Right lobe of liver (tissue), 6 donors: Measurements from ENCODE around the gene ZDHHC9. TPM values are rescaled to one million over a fixed set of nuclear protein-coding genes. Genes with fewer than 3 reads are reported as not detected.
"Not testable (repeated sequence)": the region's sequence is repeated elsewhere in the genome, so short reads cannot be mapped to it uniquely, and the experiment has no call there.

Experiments used
- ATAC-seq, 4 donors: fragments of 200-7000 bp; cut with Tn5 transposase; one replicate each; pipeline ENCODE4 v1.9.1; 2020; ENCODE audit warnings: mild to moderate bottlenecking in 4 of 4, moderate library complexity in 4 of 4
- DNase-seq, 3 donors: peaks; one replicate each; pipeline ENCODE4 v3.0.0-alpha.2; 2020
- H3K27ac ChIP-seq, 3 donors: fragments of 200-600 bp; one replicate each; pipeline ENCODE4 v1.8.0; 2022
- H3K27me3 ChIP-seq, 2 donors: fragments of 200-600 bp; one replicate each; pipeline ENCODE4 v1.8.0; 2022
- H3K36me3 ChIP-seq, 4 donors: fragments of 200-600 bp; sonication (generic) in 1 of 4; one replicate each; pipeline versions ENCODE4 v1.5.1 to v1.8.0; 2017 to 2022; ENCODE audit warnings: control low read depth in 1 of 4
- H3K4me1 ChIP-seq, 4 donors: fragments of 200-600 bp; sonication (generic) in 1 of 4; one replicate each; pipeline versions ENCODE4 v1.5.1 to v1.8.0; 2017 to 2022; ENCODE audit warnings: control low read depth in 1 of 4
- H3K4me3 ChIP-seq, 3 donors: fragments of 200-600 bp; one replicate each; pipeline ENCODE4 v1.8.0; 2022
- H3K9me3 ChIP-seq, 4 donors: fragments of 200-600 bp; sonication (generic) in 1 of 4; one replicate each; pipeline versions ENCODE4 v1.5.1 to v1.8.0; 2017 to 2022; ENCODE audit warnings: control low read depth in 1 of 4
- POLR2A ChIP-seq: fragments of 450-650 bp; IDR thresholded peaks from one replicate; pipeline ENCODE4 v1.6.1; 2017; ENCODE audit warnings: antibody characterized with exemption, mild to moderate bottlenecking
- WGBS: methylation state at CpG from one replicate; pipeline ENCODE4 v1.1.6; 2018; ENCODE audit warnings: low coverage, low lambda C conversion rate; ENCODE audit not compliant: insufficient coverage; ENCODE audit errors: missing lambda C conversion rate; 5-methylcytosine and 5-hydroxymethylcytosine counted together
- intact Hi-C, 2 donors: fragments of 100-400 bp; cut with DNase I; formaldehyde crosslinking; loops; one replicate each; pipeline versions ENCODE4 v1.11.2 to v1.14.1; 2022
- total RNA-seq, 6 experiments: library from RNA; depleted of rRNA in 2 of 6; stranded (reverse); fragments of >200 nt in 2 of 6; fragmentation: NEBNext Ultra II Directional in 3 of 6; extraction: Animal tissue kit (Norgen Biotek cat#: 25700) in 3 of 6; gene quantifications; one replicate each; pipeline versions ENCODE4 v1.1.0 to v1.2.4, GENCODE V29; 2016 to 2023
- TF ChIP-seq, protein P1 (sequence below), 4 donors: fragments of 200-600 bp in 3 of 4; fragments of 450-650 bp in 1 of 4; IDR thresholded peaks; one replicate each; pipeline versions ENCODE4 v1.5.1 to v1.8.0; 2016 to 2022; ENCODE audit warnings: antibody characterized with exemption in 4 of 4, mild to moderate bottlenecking in 2 of 4
- donor health status: DM: no; HTN: yes; CAD: no.
- donor health status: DM: no; HTN: no; CAD: no.
- donor health status: DM: no; HTN: no; CAD: no.
- donor health status: DM: no; HTN: yes; CAD: no.
- donor health status: DM: no; HTN: yes; CAD: no.

The ZDHHC9 gene
- total RNA-seq, 6 experiments from 2014 or later: 30.8 to 41.8 (median 33.6) TPM

GRCh38 chrX:129872524-129872923, 28.8 kb upstream of the ZDHHC9 start:
- H3K27ac ChIP-seq: no peak overlapping the region
- H3K4me3 ChIP-seq: no peak overlapping the region
- H3K27me3 ChIP-seq: no peaks in the 10 kb centered on the region
- WGBS: no CpG with 5 or more reads among the region's 2 CpGs
- DNase-seq (no peak), ATAC-seq (no peak)
- H3K4me1 ChIP-seq: no peaks in the 10 kb centered on the region
- intact Hi-C loops: no loop called here
- no peaks in the 10 kb centered on the region for H3K36me3 ChIP-seq
- TF ChIP-seq, protein P1, sequence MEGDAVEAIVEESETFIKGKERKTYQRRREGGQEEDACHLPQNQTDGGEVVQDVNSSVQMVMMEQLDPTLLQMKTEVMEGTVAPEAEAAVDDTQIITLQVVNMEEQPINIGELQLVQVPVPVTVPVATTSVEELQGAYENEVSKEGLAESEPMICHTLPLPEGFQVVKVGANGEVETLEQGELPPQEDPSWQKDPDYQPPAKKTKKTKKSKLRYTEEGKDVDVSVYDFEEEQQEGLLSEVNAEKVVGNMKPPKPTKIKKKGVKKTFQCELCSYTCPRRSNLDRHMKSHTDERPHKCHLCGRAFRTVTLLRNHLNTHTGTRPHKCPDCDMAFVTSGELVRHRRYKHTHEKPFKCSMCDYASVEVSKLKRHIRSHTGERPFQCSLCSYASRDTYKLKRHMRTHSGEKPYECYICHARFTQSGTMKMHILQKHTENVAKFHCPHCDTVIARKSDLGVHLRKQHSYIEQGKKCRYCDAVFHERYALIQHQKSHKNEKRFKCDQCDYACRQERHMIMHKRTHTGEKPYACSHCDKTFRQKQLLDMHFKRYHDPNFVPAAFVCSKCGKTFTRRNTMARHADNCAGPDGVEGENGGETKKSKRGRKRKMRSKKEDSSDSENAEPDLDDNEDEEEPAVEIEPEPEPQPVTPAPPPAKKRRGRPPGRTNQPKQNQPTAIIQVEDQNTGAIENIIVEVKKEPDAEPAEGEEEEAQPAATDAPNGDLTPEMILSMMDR (IDR thresholded peaks at IDR 0.05): no peak
- TF ChIP-seq POLR2A: no peak
- no peaks in the 10 kb centered on the region for H3K9me3 ChIP-seq

GRCh38 chrX:129866321-129866720, 22.6 kb upstream of the ZDHHC9 start:
- ATAC-seq, H3K4me1 ChIP-seq, intact Hi-C loops, H3K36me3 ChIP-seq, H3K27ac ChIP-seq, H3K27me3 ChIP-seq, H3K9me3 ChIP-seq, H3K4me3 ChIP-seq, DNase-seq: not testable (repeated sequence)
- 56% methylated on average over 3 of the region's 3 CpGs for WGBS

- intact Hi-C loops, H3K27me3 ChIP-seq, H3K4me3 ChIP-seq, H3K9me3 ChIP-seq, DNase-seq, H3K4me1 ChIP-seq, ATAC-seq, H3K27ac ChIP-seq, H3K36me3 ChIP-seq: not testable (repeated sequence)
- WGBS: 28% methylated on average over 4 of the region's 6 CpGs
Observed at GRCh38 chrX:129859134-129859533, 15.4 kb upstream of the ZDHHC9 start.

DNA sequence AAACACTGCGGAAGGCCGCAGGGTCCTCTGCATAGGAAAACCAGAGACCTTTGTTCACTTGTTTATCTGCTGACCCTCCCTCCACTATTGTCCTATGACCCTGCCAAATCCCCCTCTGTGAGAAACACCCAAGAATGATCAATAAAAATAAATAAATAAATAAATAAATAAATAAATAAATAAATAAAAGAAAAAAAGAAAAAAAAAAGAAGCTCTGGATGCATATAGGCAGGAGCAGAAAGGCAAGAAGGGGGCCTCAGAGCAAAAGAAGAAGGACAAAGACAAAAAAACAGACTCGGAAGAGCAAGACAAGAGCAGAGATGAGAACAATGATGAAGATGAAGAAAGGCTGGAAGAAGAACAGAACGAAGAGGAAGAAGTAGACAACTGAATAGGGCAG, 8.1 kb upstream of the ZDHHC9 start:
- DNase-seq, H3K27ac ChIP-seq, H3K36me3 ChIP-seq, intact Hi-C loops, H3K27me3 ChIP-seq, H3K4me1 ChIP-seq, ATAC-seq, H3K4me3 ChIP-seq, H3K9me3 ChIP-seq: not testable (repeated sequence)
- WGBS: 51% methylated on average over 2 of the region's 4 CpGs

- H3K9me3 ChIP-seq: no peaks in the 10 kb centered on the region
- intact Hi-C loops: no loop called here
- ATAC-seq: no peak
- no peak overlapping the region for H3K27ac ChIP-seq
- H3K4me3 ChIP-seq: no peak overlapping the region
- 63% methylated on average over 1 of the region's 2 CpGs for WGBS
- DNase-seq: no peak
- H3K4me1 ChIP-seq: peaks cover 0 to 3% (median 0%) of the 10 kb centered on the region in 4 donors
- no peaks in the 10 kb centered on the region for H3K27me3 ChIP-seq
- no peak for TF ChIP-seq POLR2A
- TF ChIP-seq, protein P1 (IDR thresholded peaks at IDR 0.05): no peak
- H3K36me3 ChIP-seq: peaks cover 0 to under 1% (median 0%) of the 10 kb centered on the region in 4 donors
Observed at GRCh38 chrX:129846716-129847115, 3.0 kb upstream of the ZDHHC9 start.

GRCh38 chrX:129845616-129846190, 2.0 kb upstream of the ZDHHC9 start:
- no peak for TF ChIP-seq POLR2A
- TF ChIP-seq, protein P1 (IDR thresholded peaks at IDR 0.05): no peak
- WGBS: 30% methylated on average over 4 of the region's 4 CpGs
- no peak overlapping the region for H3K4me3 ChIP-seq
- no peaks in the 10 kb centered on the region for H3K9me3 ChIP-seq
- ATAC-seq (no peak), DNase-seq (no peak)
- H3K36me3 ChIP-seq: peaks cover 0 to 4% (median 0%) of the 10 kb centered on the region in 4 donors
- H3K4me1 ChIP-seq: peaks cover 0 to 3% (median 0%) of the 10 kb centered on the region in 4 donors
- no peak overlapping the region for H3K27ac ChIP-seq
- intact Hi-C loops: no loop called here
- H3K27me3 ChIP-seq: no peaks in the 10 kb centered on the region
